Measurements from ENCODE around the gene DRC1.

The DRC1 gene

DNA sequence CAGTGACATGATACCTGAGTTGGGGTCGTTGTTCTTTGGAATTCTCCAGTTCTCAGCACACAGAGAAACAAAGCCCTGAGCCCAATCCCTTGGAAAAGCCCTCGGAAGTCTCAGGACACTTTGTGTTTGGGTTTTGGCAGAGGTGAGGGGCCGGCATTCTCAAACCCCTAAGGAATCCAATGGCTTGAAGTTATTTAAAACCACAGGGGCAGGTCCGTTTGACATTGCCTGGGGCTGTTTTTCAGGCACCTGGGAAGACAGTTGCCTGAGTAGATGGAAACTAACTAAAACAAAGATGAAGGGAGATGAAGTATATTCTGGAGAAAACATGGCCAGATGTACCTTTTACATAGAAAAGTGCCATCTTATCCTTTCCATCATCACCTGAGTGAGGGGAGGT is 98.7 kb downstream of the DRC1 start:
- FAIRE-seq = no peak

DNA sequence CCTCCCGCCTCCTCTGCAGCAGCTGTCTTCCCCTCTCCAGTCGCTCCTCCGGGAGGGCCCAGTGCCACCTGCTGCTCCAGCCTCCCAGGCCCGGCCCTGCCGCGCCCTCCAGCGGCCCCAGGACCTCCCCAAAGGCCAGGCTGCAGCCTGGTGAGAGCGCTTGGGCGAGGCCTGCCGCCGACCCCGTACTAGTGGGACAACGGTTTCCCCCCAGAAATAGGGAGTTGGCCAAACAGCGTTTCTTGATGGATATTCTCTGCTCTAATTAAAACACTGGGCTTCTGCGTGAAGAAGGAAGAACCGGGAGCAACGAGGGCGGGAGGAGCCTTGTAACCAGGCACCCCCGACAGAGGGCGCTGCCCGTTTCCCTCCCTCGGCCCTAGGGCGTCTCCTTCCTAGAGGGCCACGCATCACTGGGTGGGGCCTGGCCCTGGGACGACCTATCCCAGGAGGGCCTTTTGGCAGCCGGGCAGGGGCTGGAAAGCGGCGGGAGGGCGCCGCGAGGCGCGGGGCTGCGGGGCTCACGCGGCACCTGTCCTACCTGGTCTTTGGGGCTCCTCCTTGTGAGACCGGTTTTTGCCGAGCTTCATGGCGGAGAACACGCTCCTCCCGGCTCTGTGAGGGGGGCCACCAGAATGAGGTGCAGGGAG is 101.6 kb downstream of the DRC1 start:
- no peak for FAIRE-seq

DNA sequence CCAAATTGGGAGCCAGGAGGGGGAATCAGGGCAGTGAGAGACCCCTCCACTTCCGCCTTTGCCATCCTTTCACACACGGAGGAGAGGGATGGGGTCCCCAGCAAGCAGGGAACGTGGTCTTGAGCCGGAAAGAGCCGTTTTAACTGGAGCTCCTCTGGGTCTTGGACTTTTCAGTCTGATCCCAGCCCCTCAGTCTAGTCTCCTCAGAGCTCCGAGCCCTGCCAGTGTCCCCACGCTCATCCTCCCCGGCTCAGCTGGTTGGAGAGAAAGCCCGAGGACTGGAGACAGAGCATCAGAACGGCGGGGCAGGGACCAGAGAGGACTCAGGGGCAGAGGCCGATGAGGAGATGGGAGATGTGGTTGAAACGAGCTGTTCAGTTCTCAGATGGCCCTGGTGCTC is 102.3 kb downstream of the DRC1 start:
- FAIRE-seq = no peak

DNA sequence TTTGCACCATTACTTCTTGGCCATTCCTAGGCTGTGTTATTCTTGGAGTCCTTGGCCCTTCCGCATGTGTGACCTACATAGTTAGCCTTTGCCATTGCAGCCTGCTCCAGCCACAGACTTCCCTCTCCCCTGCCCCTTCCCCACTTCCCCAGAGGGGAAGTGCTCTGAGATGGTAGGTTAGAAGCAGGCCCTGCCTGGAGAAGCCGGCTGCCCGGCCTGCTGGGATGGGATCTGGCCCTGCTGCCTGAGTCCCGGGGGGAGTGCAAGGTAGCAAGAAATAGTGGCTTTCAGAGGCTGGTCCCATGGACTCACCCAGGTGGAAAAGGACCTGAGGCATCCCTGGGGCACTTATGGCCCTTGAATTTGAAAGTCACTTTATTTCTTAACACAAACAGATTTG is 104.6 kb downstream of the DRC1 start:
- FAIRE-seq = no peak
